Dedifferentiated amniotic fluid mesenchymal stem cell (primary cell): ENCODE results near the gene GATAD1.
"Not testable (repeated sequence)": the region's sequence is repeated elsewhere in the genome, so short reads cannot be mapped to it uniquely, and the experiment has no call there.

Experiments
- DNase-seq: peaks from one replicate; pipeline ENCODE4 v3.0.0-alpha.2; 2016; ENCODE audit errors: extremely low spot score

Gene GATAD1

GRCh38 chr7:92483624-92484023 is 36.3 kb downstream of the GATAD1 start:
- not testable (repeated sequence) for DNase-seq

- DNase-seq: not testable (repeated sequence)
These were observed 36.9 kb downstream of the GATAD1 start for GRCh38 chr7:92484226-92484625.

GRCh38 chr7:92485267-92485892 is 38.1 kb downstream of the GATAD1 start:
- no peak for DNase-seq

- no peak for DNase-seq
These were observed 38.7 kb downstream of the GATAD1 start for GRCh38 chr7:92485974-92486373.

GRCh38 chr7:92487804-92488203 is 40.5 kb downstream of the GATAD1 start:
- DNase-seq: no peak

GRCh38 chr7:92489634-92490033 is 42.4 kb downstream of the GATAD1 start:
- DNase-seq: no peak

GRCh38 chr7:92496876-92497275 is 49.6 kb downstream of the GATAD1 start:
- DNase-seq: no peak

GRCh38 chr7:92498557-92498956 is 51.3 kb downstream of the GATAD1 start:
- no peak for DNase-seq

- no peak for DNase-seq
These were observed 56.5 kb downstream of the GATAD1 start for GRCh38 chr7:92503767-92504166.

GRCh38 chr7:92504563-92504962 is 57.3 kb downstream of the GATAD1 start:
- no peak for DNase-seq

GRCh38 chr7:92506363-92506762 is 59.1 kb downstream of the GATAD1 start:
- DNase-seq: no peak

GRCh38 chr7:92508946-92509345 is 61.7 kb downstream of the GATAD1 start:
- DNase-seq: no peak
